Epithelial cell of proximal tubule (primary cell): Measurements from ENCODE around the gene CCNJL. TPM values are rescaled to one million over a fixed set of nuclear protein-coding genes. Genes with fewer than 3 reads are reported as not detected.

ENCODE experiments used
- DNase-seq: peaks from one replicate; pipeline ENCODE4 v3.0.0-alpha.2; 2011; ENCODE audit warnings: low read depth
- H3K4me3 ChIP-seq: 2 replicates; pipeline ENCODE4 v1.5.1; 2011; ENCODE audit warnings: low read depth, mild to moderate bottlenecking, low read length
- CTCF ChIP-seq: conservative IDR thresholded peaks from 2 replicates; pipeline ENCODE4 v1.5.1; 2012; ENCODE audit warnings: low read depth, mild to moderate bottlenecking, low read length
- total RNA-seq: library from RNA; depleted of rRNA; stranded (reverse); fragments of >200 nt; gene quantifications from 2 replicates; pipeline ENCODE4 v1.2.3, GENCODE V29; 2015

Gene CCNJL
- total RNA-seq, 1 donor from 2014 or later, result 13.0 TPM

GRCh38 chr5:160333721-160334120 lies 21.4 kb upstream of the CCNJL start:
- TF ChIP-seq CTCF, result no peak
- no peak overlapping the region for H3K4me3 ChIP-seq
- DNase-seq, result no peak

- DNase-seq, result no peak
- TF ChIP-seq CTCF, result no peak
- H3K4me3 ChIP-seq, result no peak overlapping the region
Measured at GRCh38 chr5:160330212-160330611, 17.8 kb upstream of the CCNJL start.

GRCh38 chr5:160327818-160328217 lies 15.5 kb upstream of the CCNJL start:
- DNase-seq, result no peak
- no peak for TF ChIP-seq CTCF
- H3K4me3 ChIP-seq, result no peak overlapping the region

GRCh38 chr5:160326981-160327380 lies 14.6 kb upstream of the CCNJL start:
- no peak overlapping the region for H3K4me3 ChIP-seq
- no peak for TF ChIP-seq CTCF
- DNase-seq, result no peak

- no peak for DNase-seq
- no peak for TF ChIP-seq CTCF
- H3K4me3 ChIP-seq, result no peak overlapping the region
Measured at GRCh38 chr5:160325716-160326115, 13.4 kb upstream of the CCNJL start.

- no peak overlapping the region for H3K4me3 ChIP-seq
- TF ChIP-seq CTCF, result no peak
- DNase-seq, result no peak
Measured at GRCh38 chr5:160324886-160325285, 12.5 kb upstream of the CCNJL start.

GRCh38 chr5:160318409-160318808 lies 6.0 kb upstream of the CCNJL start:
- no peak overlapping the region for H3K4me3 ChIP-seq
- DNase-seq, result no peak
- TF ChIP-seq CTCF, result no peak
